WTC11 (cell line): Measurements from ENCODE around the gene PRELID1. TPM values are rescaled to one million over a fixed set of nuclear protein-coding genes. Genes with fewer than 3 reads are reported as not detected.

Source experiments
- ATAC-seq: fragments of 200-7000 bp; cut with Tn5 transposase; 2 replicates; pipeline ENCODE4 v1.10.0; 2021; ENCODE audit warnings: mild to moderate bottlenecking, moderate library complexity
- CTCF ChIA-PET: fragments of 300-600 bp; sonication (Branson Sonifier 250); formaldehyde crosslinking; loops from one replicate; lab custom pipeline; 2021; ENCODE audit warnings: antibody characterized with exemption; lab: Charles Lee
- POLR2A ChIA-PET: fragments of 350-600 bp; sonication (Branson Sonifier 250); formaldehyde crosslinking; loops from one replicate; lab custom pipeline; 2021; ENCODE audit warnings: antibody characterized with exemption; lab: Charles Lee
- DNase-seq: peaks from one replicate; pipeline ENCODE4 v3.0.0; 2021; ENCODE audit warnings: low spot score
- H3K27ac Mint-ChIP-seq: 2 replicates; pipeline ENCODE4 v1.8.0; 2021; ENCODE audit warnings: mixed read lengths
- H3K27me3 Mint-ChIP-seq: 2 replicates; pipeline ENCODE4 v1.8.0; 2021; ENCODE audit warnings: low read depth, mild to moderate bottlenecking, moderate library complexity, mixed read lengths
- H3K36me3 Mint-ChIP-seq: 2 replicates; pipeline ENCODE4 v1.8.0; 2021; ENCODE audit warnings: mixed read lengths
- H3K4me1 Mint-ChIP-seq: 2 replicates; pipeline ENCODE4 v1.8.0; 2022; ENCODE audit warnings: mixed read lengths
- H3K4me3 Mint-ChIP-seq: 2 replicates; pipeline ENCODE4 v1.8.0; 2021; ENCODE audit warnings: mild to moderate bottlenecking, moderate library complexity, mixed read lengths
- H3K9me3 Mint-ChIP-seq: 2 replicates; pipeline ENCODE4 v1.8.0; 2021; ENCODE audit warnings: mixed read lengths
- ARID4B ChIP-seq: sonication (generic); formaldehyde crosslinking; IDR thresholded peaks from 2 replicates; pipeline ENCODE4 v1.8.0; 2023; ENCODE audit warnings: missing genetic modification reagents, mild to moderate bottlenecking, borderline replicate concordance
- ATF1 ChIP-seq: sonication (generic); formaldehyde crosslinking; IDR thresholded peaks from 2 replicates; pipeline ENCODE4 v1.8.1; 2023; ENCODE audit warnings: mild to moderate bottlenecking, moderate library complexity, missing genetic modification reagents
- E2F1 ChIP-seq: sonication (generic); formaldehyde crosslinking; IDR thresholded peaks from 2 replicates; pipeline ENCODE4 v1.8.0; 2022; ENCODE audit warnings: mild to moderate bottlenecking, missing genetic modification reagents
- ELF4 ChIP-seq: sonication (generic); formaldehyde crosslinking; IDR thresholded peaks from 2 replicates; pipeline ENCODE4 v1.8.1; 2022; ENCODE audit warnings: low read depth, mild to moderate bottlenecking, moderate library complexity, missing genetic modification reagents
- FOXJ3 ChIP-seq: sonication (generic); formaldehyde crosslinking; IDR thresholded peaks from 2 replicates; pipeline ENCODE4 v1.9.0; 2021; ENCODE audit warnings: missing genetic modification reagents, mild to moderate bottlenecking, borderline replicate concordance
- FOXK1 ChIP-seq: sonication (generic); formaldehyde crosslinking; IDR thresholded peaks from 2 replicates; pipeline ENCODE4 v1.8.0; 2022; ENCODE audit warnings: mild to moderate bottlenecking, moderate library complexity, missing genetic modification reagents
- GRHL2 ChIP-seq: fragments of 250-450 bp; sonication (Bioruptor Pico); IDR thresholded peaks from 2 replicates; pipeline ENCODE4 v1.8.0; 2022; ENCODE audit warnings: mild to moderate bottlenecking, moderate library complexity; ENCODE audit not compliant: insufficient replicate concordance, severe bottlenecking
- HMGA2 ChIP-seq: fragments of 250-450 bp; sonication (Bioruptor Pico); IDR thresholded peaks from 2 replicates; pipeline ENCODE4 v1.4.0; 2021; ENCODE audit warnings: mild to moderate bottlenecking, moderate library complexity
- HMGXB4 ChIP-seq: sonication (generic); formaldehyde crosslinking; IDR thresholded peaks from 2 replicates; pipeline ENCODE4 v1.8.1; 2023; ENCODE audit warnings: mild to moderate bottlenecking, moderate library complexity, missing genetic modification reagents
- JUN ChIP-seq: sonication (generic); formaldehyde crosslinking; IDR thresholded peaks from 2 replicates; pipeline ENCODE4 v1.8.0; 2023; ENCODE audit warnings: mild to moderate bottlenecking, missing genetic modification reagents
- MAX ChIP-seq: sonication (generic); formaldehyde crosslinking; IDR thresholded peaks from 2 replicates; pipeline ENCODE4 v1.8.0; 2022; ENCODE audit warnings: mild to moderate bottlenecking, missing genetic modification reagents
- NFATC4 ChIP-seq: fragments of 250-450 bp; sonication (Bioruptor Pico); IDR thresholded peaks from 2 replicates; pipeline ENCODE4 v1.9.0; 2021; ENCODE audit warnings: mild to moderate bottlenecking
- PREB ChIP-seq: sonication (generic); formaldehyde crosslinking; IDR thresholded peaks from 2 replicates; pipeline ENCODE4 v1.8.1; 2022; ENCODE audit warnings: mild to moderate bottlenecking, missing genetic modification reagents, moderate library complexity, borderline replicate concordance
- RORB ChIP-seq: fragments of 250-450 bp; sonication (Bioruptor Pico); IDR thresholded peaks from 2 replicates; pipeline ENCODE4 v1.9.0; 2021; ENCODE audit warnings: mild to moderate bottlenecking
- SOX15 ChIP-seq: fragments of 250-450 bp; sonication (Bioruptor Pico); IDR thresholded peaks from 2 replicates; pipeline ENCODE4 v1.9.0; 2021; ENCODE audit warnings: mild to moderate bottlenecking
- TP53 ChIP-seq: sonication (generic); formaldehyde crosslinking; IDR thresholded peaks from 2 replicates; pipeline ENCODE4 v1.8.1; 2023; ENCODE audit warnings: mild to moderate bottlenecking, missing genetic modification reagents
- ZBTB43 ChIP-seq: sonication (generic); formaldehyde crosslinking; IDR thresholded peaks from 2 replicates; pipeline ENCODE4 v1.8.1; 2023; ENCODE audit warnings: mild to moderate bottlenecking, missing genetic modification reagents
- ZMAT4 ChIP-seq: fragments of 250-450 bp; sonication (Bioruptor Pico); IDR thresholded peaks from 2 replicates; pipeline ENCODE4 v1.9.0; 2021; ENCODE audit warnings: mild to moderate bottlenecking
- ZNF512 ChIP-seq: sonication (generic); formaldehyde crosslinking; IDR thresholded peaks from 2 replicates; pipeline ENCODE4 v1.8.1; 2022; ENCODE audit warnings: missing genetic modification reagents, borderline replicate concordance
- total RNA-seq: library from RNA; stranded (reverse); gene quantifications from 3 replicates; pipeline ENCODE4 v1.2.3, GENCODE V29; 2021

The PRELID1 gene
- total RNA-seq, 1 experiment from 2014 or later = 273 TPM

GRCh38 chr5:177300951-177301350 is 2.6 kb upstream of the PRELID1 start:
- CTCF ChIA-PET = interaction anchor here (1.1 to 1.9 kb wide), 6 partner anchors 9 to 187 kb away, joined by 3 to 16 read pairs (median 6); no protein-coding TSS in a partner anchor
- Mint-ChIP-seq H3K9me3 (no peaks in the 10 kb centered on the region), H3K4me3 (no peak overlapping the region), H3K27ac (peak overlapping the region; percentile 99), H3K36me3 (peaks cover 20% of the 10 kb centered on the region)
- TF ChIP-seq PREB (CRISPR knock-in tag) (no peak), ELF4 (CRISPR knock-in tag) (no peak), ARID4B (CRISPR knock-in tag) (no peak), ZBTB43 (CRISPR knock-in tag) (no peak), SOX15 (CRISPR knock-in tag) (no peak), E2F1 (CRISPR knock-in tag) (no peak), JUN (CRISPR knock-in tag) (no peak), FOXK1 (CRISPR knock-in tag) (no peak), MAX (CRISPR knock-in tag) (no peak), HMGXB4 (CRISPR knock-in tag) (no peak), ZNF512 (CRISPR knock-in tag) (no peak), HMGA2 (CRISPR knock-in tag) (no peak), NFATC4 (no peak), ATF1 (CRISPR knock-in tag) (no peak), TP53 (no peak), FOXJ3 (CRISPR knock-in tag) (no peak), ZMAT4 (CRISPR knock-in tag) (no peak), GRHL2 (CRISPR knock-in tag) (no peak), RORB (CRISPR knock-in tag) (no peak)
- TF ChIP-seq, all 79 proteins: peak for 0
- Mint-ChIP-seq H3K4me1 (peaks cover 53% of the 10 kb centered on the region), H3K27me3 (no peaks in the 10 kb centered on the region)
- POLR2A ChIA-PET = no interaction called here
- DNase-seq (no peak), ATAC-seq (no peak)
